ENCODE results near the gene DENND1A.

The DENND1A gene

DNA sequence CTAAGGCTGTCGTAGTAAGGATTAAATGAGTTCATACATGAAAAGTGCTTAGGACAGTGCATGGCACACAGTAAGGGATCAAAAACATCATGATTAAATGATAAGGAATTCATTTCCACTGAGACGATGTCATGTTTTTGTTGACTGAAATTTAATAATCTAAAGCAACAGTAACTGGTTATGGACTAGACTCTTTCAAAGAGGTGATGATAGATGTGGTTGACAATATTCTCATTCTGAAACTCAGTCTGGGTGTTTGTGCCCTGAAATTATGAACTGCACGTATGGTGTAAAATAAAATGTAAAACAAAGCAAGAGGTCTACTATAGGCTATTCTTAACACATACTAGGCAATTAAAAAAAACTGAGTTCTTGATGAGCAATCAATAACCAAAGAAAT is 280.0 kb downstream of the DENND1A start:
- peaks cover 34 to 92% (median 73%) of the 10 kb centered on the region in 11 experiments for H3K36me3 ChIP-seq
- no peak overlapping the region for H3K4me3 ChIP-seq
- H3K4me2 ChIP-seq = peak overlapping the region in 2 of 11 experiments; percentile 3 to 8; a peak in 1 of 22 replicates
- no peak overlapping the region for H3K27ac ChIP-seq
- H3K9ac ChIP-seq = no peak overlapping the region
- H4K20me1 ChIP-seq = peaks cover 0 to 49% (median 0%) of the 10 kb centered on the region in 11 experiments; a peak in 3 of 22 replicates
- TF ChIP-seq Cebpa-rat (IDR thresholded peaks at IDR 0.05) = no peak
- no peaks in the 10 kb centered on the region for H3K27me3 ChIP-seq
- H3K9me3 ChIP-seq (replicated peaks in 1 of 11) = peaks cover 0 to 9% (median 0%) of the 10 kb centered on the region in 11 experiments; a peak in 3 of 22 replicates
- H3K4me1 ChIP-seq = peaks cover 0 to 21% (median 7%) of the 10 kb centered on the region in 10 experiments; a peak in 11 of 20 replicates

DNA sequence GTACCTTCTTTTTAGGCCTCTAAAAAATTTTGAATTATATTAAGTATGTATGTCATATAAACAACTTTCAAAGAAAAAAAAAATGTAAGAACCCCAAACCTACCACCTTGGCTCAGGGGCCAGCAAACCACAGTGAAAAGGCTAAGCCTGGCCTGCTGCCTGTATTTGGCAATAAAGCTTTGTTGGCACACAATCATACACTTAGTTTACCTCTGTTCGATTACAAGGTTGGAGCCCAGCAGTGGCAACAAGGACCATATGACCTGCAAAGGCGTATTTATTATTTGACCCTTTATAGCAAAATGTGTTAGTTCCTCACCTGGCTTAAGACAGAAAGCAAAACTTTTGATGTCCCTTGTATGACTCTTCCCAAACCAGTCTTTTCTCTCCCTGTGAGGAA is 282.8 kb downstream of the DENND1A start:
- no peak overlapping the region for H3K4me2 ChIP-seq
- no peak overlapping the region for H3K9ac ChIP-seq
- no peak overlapping the region for H3K4me3 ChIP-seq
- H3K4me1 ChIP-seq = peaks cover 0 to 14% (median 7%) of the 10 kb centered on the region in 10 experiments; a peak in 8 of 20 replicates
- no peaks in the 10 kb centered on the region for H3K27me3 ChIP-seq
- H4K20me1 ChIP-seq = peaks cover 0 to 66% (median 0%) of the 10 kb centered on the region in 11 experiments; a peak in 5 of 22 replicates
- peaks cover 0 to 18% (median 9%) of the 10 kb centered on the region in 11 experiments; a peak in 11 of 22 replicates for H3K9me3 ChIP-seq (replicated peaks in 1 of 11)
- TF ChIP-seq Cebpa-rat (IDR thresholded peaks at IDR 0.05) = no peak
- no peak overlapping the region for H3K27ac ChIP-seq
- peaks cover 45 to 91% (median 73%) of the 10 kb centered on the region in 11 experiments for H3K36me3 ChIP-seq

DNA sequence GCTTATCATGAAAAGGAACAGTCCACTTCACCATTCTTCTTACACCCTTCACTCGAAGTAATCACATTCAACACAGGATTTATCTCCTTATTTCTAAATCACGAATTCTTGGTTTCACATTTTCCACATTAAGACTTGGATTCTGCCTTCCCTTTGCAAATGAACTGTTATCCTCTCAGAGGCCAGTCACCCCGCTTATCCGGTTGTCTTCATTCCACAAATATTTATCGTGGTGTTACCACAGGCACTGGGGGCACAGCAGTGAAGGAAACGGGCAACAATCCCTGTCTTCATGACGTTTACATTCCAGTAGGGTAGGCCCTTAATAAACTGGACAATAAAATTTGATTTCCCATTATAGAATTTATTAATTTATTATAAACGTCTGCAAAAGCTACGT is 284.2 kb downstream of the DENND1A start:
- H3K9me3 ChIP-seq (replicated peaks in 1 of 11) = peaks cover 0 to 18% (median 9%) of the 10 kb centered on the region in 11 experiments; a peak in 11 of 22 replicates
- peaks cover 0 to 73% (median 0%) of the 10 kb centered on the region in 11 experiments; a peak in 6 of 22 replicates for H4K20me1 ChIP-seq
- peaks cover 0 to 14% (median 7%) of the 10 kb centered on the region in 10 experiments; a peak in 8 of 20 replicates for H3K4me1 ChIP-seq
- H3K27ac ChIP-seq = no peak overlapping the region
- no peak overlapping the region for H3K9ac ChIP-seq
- H3K27me3 ChIP-seq = no peaks in the 10 kb centered on the region
- peaks cover 40 to 94% (median 61%) of the 10 kb centered on the region in 11 experiments for H3K36me3 ChIP-seq
- no peak overlapping the region for H3K4me2 ChIP-seq
- no peak for TF ChIP-seq Cebpa-rat (IDR thresholded peaks at IDR 0.05)
- H3K4me3 ChIP-seq = no peak overlapping the region

DNA sequence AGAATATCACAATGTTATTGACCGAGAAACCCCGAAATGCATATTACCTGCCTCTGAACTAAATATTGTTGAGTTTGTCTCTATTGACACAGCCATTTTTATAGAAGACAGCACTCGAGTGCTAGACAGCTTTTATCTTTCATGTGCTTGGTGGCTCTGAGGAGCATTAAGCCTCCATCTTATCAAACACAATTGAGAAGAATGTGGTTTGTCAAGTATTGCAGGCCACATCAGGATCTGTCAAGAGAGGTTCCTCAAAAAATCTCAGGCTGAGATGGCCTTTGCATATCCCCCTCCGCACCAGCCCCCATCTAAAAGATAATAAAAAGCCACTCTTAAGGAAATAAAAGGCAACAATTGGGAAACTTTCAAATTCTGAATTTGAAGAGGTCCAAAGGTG is 284.8 kb downstream of the DENND1A start:
- H4K20me1 ChIP-seq = peaks cover 0 to 73% (median 0%) of the 10 kb centered on the region in 11 experiments; a peak in 7 of 22 replicates
- H3K27ac ChIP-seq = no peak overlapping the region
- peaks cover 0 to 18% (median 9%) of the 10 kb centered on the region in 11 experiments; a peak in 11 of 22 replicates for H3K9me3 ChIP-seq (replicated peaks in 1 of 11)
- H3K36me3 ChIP-seq = peaks cover 40 to 94% (median 56%) of the 10 kb centered on the region in 11 experiments
- no peaks in the 10 kb centered on the region for H3K27me3 ChIP-seq
- no peak overlapping the region for H3K4me3 ChIP-seq
- no peak overlapping the region for H3K4me2 ChIP-seq
- no peak for TF ChIP-seq Cebpa-rat (IDR thresholded peaks at IDR 0.05)
- peaks cover 0 to 14% (median 7%) of the 10 kb centered on the region in 10 experiments; a peak in 8 of 20 replicates for H3K4me1 ChIP-seq
- H3K9ac ChIP-seq = no peak overlapping the region

DNA sequence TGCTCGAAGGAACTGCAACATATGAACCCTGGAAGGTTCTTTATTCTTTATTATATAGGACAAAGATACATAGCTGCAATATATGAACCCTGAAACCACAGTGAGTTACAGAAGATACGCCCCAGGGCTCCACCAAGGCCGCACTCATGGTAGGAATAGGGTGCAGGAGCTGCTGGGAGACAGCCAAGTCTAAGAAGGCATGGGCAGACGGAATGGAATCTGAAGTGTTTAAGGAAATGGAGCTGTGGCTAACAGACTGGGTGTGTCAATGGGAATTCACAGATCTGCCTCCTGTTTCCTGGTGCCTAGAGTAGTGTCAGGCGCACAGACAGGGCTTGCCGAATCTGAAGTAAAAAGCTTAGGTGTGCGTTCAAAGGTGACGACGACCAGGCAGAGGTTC is 286.4 kb downstream of the DENND1A start:
- peaks cover 40 to 84% (median 56%) of the 10 kb centered on the region in 11 experiments for H3K36me3 ChIP-seq
- TF ChIP-seq Cebpa-rat (IDR thresholded peaks at IDR 0.05) = no peak
- H3K27me3 ChIP-seq = no peaks in the 10 kb centered on the region
- H3K4me2 ChIP-seq = no peak overlapping the region
- peaks cover 0 to 79% (median 0%) of the 10 kb centered on the region in 11 experiments; a peak in 8 of 22 replicates for H4K20me1 ChIP-seq
- H3K4me3 ChIP-seq = no peak overlapping the region
- peaks cover 0 to 18% (median 9%) of the 10 kb centered on the region in 11 experiments; a peak in 11 of 22 replicates for H3K9me3 ChIP-seq (replicated peaks in 1 of 11)
- no peak overlapping the region for H3K9ac ChIP-seq
- H3K27ac ChIP-seq = no peak overlapping the region
- H3K4me1 ChIP-seq = peaks cover 2 to 15% (median 9%) of the 10 kb centered on the region in 10 experiments

DNA sequence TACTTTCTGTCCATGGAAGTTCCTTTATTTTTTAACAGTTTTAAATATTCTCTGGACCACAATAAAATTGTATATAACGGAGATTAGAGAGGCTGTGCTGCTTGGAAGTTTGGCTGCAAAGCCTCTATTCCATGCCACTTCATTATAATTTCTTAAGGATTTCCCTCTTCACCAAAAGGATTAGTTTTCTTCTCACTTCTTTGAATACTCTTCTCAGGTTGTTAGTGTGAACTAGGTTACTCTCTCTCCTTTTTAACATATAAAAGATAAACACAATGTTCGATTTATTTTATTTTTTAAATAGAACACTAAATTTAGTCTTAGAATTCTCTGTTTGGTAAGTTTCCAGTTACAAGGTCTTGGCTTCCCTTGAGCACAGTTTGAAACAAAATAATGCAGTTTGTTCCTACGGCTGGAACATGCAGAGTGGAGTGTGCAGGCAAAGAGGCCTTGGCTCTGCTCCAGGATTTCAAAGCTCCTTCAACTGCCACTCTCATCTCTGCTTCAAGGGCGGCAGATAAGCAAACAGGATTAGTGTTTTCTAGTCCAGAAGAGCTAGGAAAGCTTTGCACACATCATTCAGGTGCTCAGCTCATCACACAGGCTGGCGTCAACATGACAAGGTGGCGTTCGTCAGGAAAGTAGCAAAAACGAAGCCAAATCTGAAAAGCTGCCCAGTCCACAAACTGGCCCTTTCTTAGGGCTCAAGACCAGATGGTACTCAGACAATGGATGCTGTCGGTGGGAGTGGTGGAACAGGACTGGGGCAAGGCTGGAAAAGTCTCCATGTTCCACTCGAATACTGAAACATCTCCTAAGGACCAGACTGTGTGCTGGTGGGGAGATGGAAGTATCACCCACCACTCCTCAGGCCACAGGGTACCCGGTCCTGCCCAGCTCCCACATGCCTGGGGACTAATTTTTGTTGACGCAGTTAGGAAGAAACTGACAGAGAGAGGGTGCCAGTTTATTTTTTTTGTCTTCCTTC is 287.3 kb downstream of the DENND1A start:
- Histone ChIP-seq H3K4me1 (peaks cover 12 to 24% (median 18%) of the 10 kb centered on the region in 10 experiments), H3K27ac (no peak overlapping the region)

DNA sequence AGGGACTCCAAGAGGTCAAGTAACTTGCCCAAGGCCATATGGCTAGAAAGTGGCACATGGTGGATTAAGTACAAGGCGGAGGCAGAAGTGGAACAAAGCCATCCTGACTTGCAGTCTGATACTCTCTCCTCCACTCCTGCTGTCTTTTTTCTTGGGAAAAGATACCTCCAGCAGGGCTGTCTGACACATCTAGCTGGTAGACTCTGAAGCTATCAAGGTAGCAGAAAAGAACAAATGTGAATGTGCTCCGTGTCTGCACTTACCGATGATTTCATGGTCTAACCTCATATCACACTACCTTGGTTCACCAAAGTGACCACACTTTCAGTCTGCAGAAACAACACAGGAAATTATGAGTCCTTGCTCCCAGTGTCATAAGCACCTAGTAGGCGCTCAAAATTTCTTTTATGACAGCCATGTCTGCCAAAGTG is 289.1 kb downstream of the DENND1A start:
- no peak for TF ChIP-seq Cebpa-rat (IDR thresholded peaks at IDR 0.05)
- H3K9ac ChIP-seq = no peak overlapping the region
- no peak overlapping the region for H3K4me3 ChIP-seq
- no peaks in the 10 kb centered on the region for H3K27me3 ChIP-seq
- peaks cover 0 to 94% (median 0%) of the 10 kb centered on the region in 11 experiments; a peak in 8 of 22 replicates for H4K20me1 ChIP-seq
- no peak overlapping the region for H3K27ac ChIP-seq
- no peak overlapping the region for H3K4me2 ChIP-seq
- peaks cover 0 to 11% (median 7%) of the 10 kb centered on the region in 11 experiments; a peak in 10 of 22 replicates for H3K9me3 ChIP-seq (replicated peaks in 1 of 11)
- peaks cover 25 to 35% (median 28%) of the 10 kb centered on the region in 10 experiments for H3K4me1 ChIP-seq
- H3K36me3 ChIP-seq = peaks cover 18 to 63% (median 32%) of the 10 kb centered on the region in 11 experiments

More for the DNA sequence above, 287.3 kb downstream of the DENND1A start:
- Histone ChIP-seq H3K9ac (no peak overlapping the region), H3K4me3 (no peak overlapping the region), H3K9me3 (replicated peaks in 1 of 11) (peaks cover 0 to 18% (median 9%) of the 10 kb centered on the region in 11 experiments; a peak in 11 of 22 replicates), H3K4me2 (no peak overlapping the region), H3K27me3 (no peaks in the 10 kb centered on the region), H4K20me1 (peaks cover 0 to 89% (median 0%) of the 10 kb centered on the region in 11 experiments; a peak in 8 of 22 replicates), H3K36me3 (peaks cover 33 to 75% (median 49%) of the 10 kb centered on the region in 11 experiments)
- TF ChIP-seq Cebpa-rat (IDR thresholded peaks at IDR 0.05) = no peak

DNA sequence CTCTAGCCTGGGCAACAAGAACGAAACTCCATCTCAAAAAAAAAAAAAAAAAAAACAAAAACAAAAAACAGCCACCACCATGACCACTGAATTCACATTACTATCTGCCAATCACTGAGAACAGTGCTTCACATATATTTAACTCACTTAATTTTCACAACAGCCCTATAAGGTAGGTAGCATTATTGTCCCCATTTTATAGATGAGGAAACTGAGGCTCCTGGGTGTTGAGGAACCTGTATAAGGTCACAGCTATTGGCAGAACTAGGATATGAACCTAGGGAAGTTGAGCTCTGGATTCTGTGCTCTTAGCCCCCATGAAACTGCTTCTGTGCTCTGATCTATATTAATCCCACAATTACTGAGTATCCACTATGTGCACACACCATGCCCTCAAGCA is 290.2 kb downstream of the DENND1A start:
- no peak for TF ChIP-seq Cebpa-rat (IDR thresholded peaks at IDR 0.05)
- H3K9me3 ChIP-seq (replicated peaks in 1 of 11) = peaks cover 0 to 11% (median 7%) of the 10 kb centered on the region in 11 experiments; a peak in 10 of 22 replicates
- no peak overlapping the region for H3K4me3 ChIP-seq
- H3K27me3 ChIP-seq = no peaks in the 10 kb centered on the region
- no peak overlapping the region for H3K27ac ChIP-seq
- H3K9ac ChIP-seq = no peak overlapping the region
- H3K4me2 ChIP-seq = no peak overlapping the region
- H3K36me3 ChIP-seq = peaks cover 9 to 63% (median 26%) of the 10 kb centered on the region in 11 experiments; a peak in 21 of 22 replicates
- peaks cover 25 to 36% (median 28%) of the 10 kb centered on the region in 10 experiments for H3K4me1 ChIP-seq
- H4K20me1 ChIP-seq = peaks cover 0 to 95% (median 0%) of the 10 kb centered on the region in 11 experiments; a peak in 8 of 22 replicates
